Kidney epithelial cell (primary cell): ENCODE results near the gene ADCY3. TPM values are rescaled to one million over a fixed set of nuclear protein-coding genes. Genes with fewer than 3 reads are reported as not detected.

Experiments used
- DNase-seq: peaks from one replicate; pipeline ENCODE4 v3.0.0-alpha.2; 2010; ENCODE audit warnings: low read depth
- H3K27me3 ChIP-seq: 2 replicates; pipeline ENCODE4 v1.6.0; 2011; ENCODE audit warnings: low read length; ENCODE audit not compliant: control insufficient read depth, insufficient read depth
- H3K36me3 ChIP-seq: 2 replicates; pipeline ENCODE4 v1.5.1; 2011; ENCODE audit warnings: low read length; ENCODE audit not compliant: control insufficient read depth, insufficient read depth
- H3K4me3 ChIP-seq: 2 replicates; pipeline ENCODE4 v1.5.1; 2011; ENCODE audit warnings: low read depth, mild to moderate bottlenecking, control low read depth, low read length
- CTCF ChIP-seq: IDR thresholded peaks from 2 replicates; pipeline ENCODE4 v1.5.1; 2011; ENCODE audit warnings: mild to moderate bottlenecking, moderate library complexity, low read length, control low read depth, inconsistent platforms; ENCODE audit not compliant: insufficient read depth, poor library complexity, severe bottlenecking
- total RNA-seq: library from RNA; depleted of rRNA; stranded (reverse); fragments of >200 nt; gene quantifications from 2 replicates; pipeline ENCODE4 v1.2.3, GENCODE V29; 2015

ADCY3 gene
- total RNA-seq, 1 donor from 2014 or later, result 24.5 TPM

GRCh38 chr2:24845691-24846090 lies 74.3 kb downstream of the ADCY3 start:
- H3K4me3 ChIP-seq, result no peak overlapping the region
- H3K36me3 ChIP-seq, result no peaks in the 10 kb centered on the region
- H3K27me3 ChIP-seq, result no peaks in the 10 kb centered on the region
- TF ChIP-seq CTCF, result no peak
- DNase-seq, result no peak

GRCh38 chr2:24844023-24844685 lies 75.9 kb downstream of the ADCY3 start:
- Histone ChIP-seq H3K36me3 (no peaks in the 10 kb centered on the region), H3K27me3 (no peaks in the 10 kb centered on the region), H3K4me3 (no peak overlapping the region)
- TF ChIP-seq CTCF, result no peak
- no peak for DNase-seq

- Histone ChIP-seq H3K36me3 (no peaks in the 10 kb centered on the region), H3K4me3 (no peak overlapping the region), H3K27me3 (no peaks in the 10 kb centered on the region)
- DNase-seq, result no peak
- TF ChIP-seq CTCF, result no peak
These were observed 76.6 kb downstream of the ADCY3 start for GRCh38 chr2:24843330-24843860.

DNA sequence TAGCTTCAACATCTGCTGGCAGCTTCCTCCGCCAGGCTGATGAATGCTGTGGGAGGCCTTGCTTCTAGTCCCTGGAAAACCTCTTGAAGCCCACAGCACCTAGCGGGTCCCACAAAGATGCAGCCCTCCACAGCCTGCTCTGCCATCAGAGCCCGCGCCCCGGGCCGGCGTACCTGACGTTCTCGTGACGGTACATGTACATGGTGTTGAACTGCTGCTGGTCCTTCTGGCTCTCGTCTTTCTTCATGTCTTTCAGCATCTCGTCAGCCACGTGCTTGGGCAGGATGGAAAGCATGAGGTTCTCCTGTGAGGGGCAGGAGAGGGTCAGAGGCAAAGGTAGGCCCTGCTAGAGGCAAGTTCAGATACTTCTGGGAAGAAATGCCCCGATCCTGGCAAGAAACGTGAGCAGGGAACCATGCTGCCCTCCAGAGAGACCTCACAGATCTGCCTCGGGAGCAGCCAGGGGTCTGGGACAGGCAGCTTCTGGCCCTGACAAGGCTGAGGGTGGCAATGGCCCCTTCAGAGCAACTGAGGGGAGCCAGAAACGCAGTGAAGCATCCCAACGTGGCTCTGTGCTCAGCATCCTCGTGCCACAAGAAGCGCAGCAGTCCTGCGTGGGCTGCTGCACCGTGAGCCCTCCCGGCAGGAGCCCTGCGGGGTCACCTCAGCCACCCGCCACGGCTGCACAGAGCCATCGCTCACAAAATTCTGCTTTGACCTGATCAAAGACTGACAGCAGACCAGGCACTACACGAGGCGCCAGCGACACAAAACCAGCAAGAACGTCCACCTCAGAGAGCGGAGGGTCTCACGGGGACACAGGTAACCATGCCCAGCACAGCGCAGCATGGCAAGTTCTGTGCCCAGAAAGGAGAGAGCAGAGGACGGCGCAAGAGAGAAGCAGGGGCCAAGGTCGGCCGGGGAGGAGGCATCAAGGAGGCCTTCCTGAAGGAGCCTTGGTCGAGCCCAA lies 77.7 kb downstream of the ADCY3 start:
- no peaks in the 10 kb centered on the region for H3K36me3 ChIP-seq
- no peak for DNase-seq
- no peak for TF ChIP-seq CTCF
- no peak overlapping the region for H3K4me3 ChIP-seq
- H3K27me3 ChIP-seq, result no peaks in the 10 kb centered on the region

GRCh38 chr2:24840962-24841945 lies 78.8 kb downstream of the ADCY3 start:
- Histone ChIP-seq H3K27me3 (no peaks in the 10 kb centered on the region), H3K36me3 (no peaks in the 10 kb centered on the region), H3K4me3 (no peak overlapping the region)
- no peak for TF ChIP-seq CTCF
- DNase-seq, result no peak
